GM19023 (cell line): ENCODE results near the gene IMPG1.
A peak's percentile ranks its signal among the peaks of the same experiment; 100 is the strongest.

Experiments used
- ATAC-seq: cut with Tn5 transposase; IDR thresholded peaks from one replicate; pipeline ENCODE4 v1.9.1; 2021; ENCODE audit warnings: mild to moderate bottlenecking, moderate library complexity; ENCODE audit not compliant: unreplicated experiment

IMPG1 gene

GRCh38 chr6:75896526-75896925, 175.9 kb downstream of the IMPG1 start:
- ATAC-seq = no peak

GRCh38 chr6:75893776-75894152, 178.7 kb downstream of the IMPG1 start:
- no peak for ATAC-seq

GRCh38 chr6:75893058-75893775, 179.2 kb downstream of the IMPG1 start:
- ATAC-seq = peak; percentile 57

- no peak for ATAC-seq
Observed at GRCh38 chr6:75892384-75892783, 180.1 kb downstream of the IMPG1 start.

- no peak for ATAC-seq
Observed at GRCh38 chr6:75884822-75885221, 187.6 kb downstream of the IMPG1 start.

- no peak for ATAC-seq
Observed at GRCh38 chr6:75882734-75883133, 189.7 kb downstream of the IMPG1 start.

- no peak for ATAC-seq
Observed at GRCh38 chr6:75880305-75880704, 192.2 kb downstream of the IMPG1 start.

GRCh38 chr6:75876152-75876551, 196.3 kb downstream of the IMPG1 start:
- no peak for ATAC-seq

GRCh38 chr6:75874224-75874623, 198.2 kb downstream of the IMPG1 start:
- no peak for ATAC-seq
